ENCODE measurements around the gene TLR7. TPM values are rescaled to one million over a fixed set of nuclear protein-coding genes. Genes with fewer than 3 reads are reported as not detected.

TLR7 gene
- total RNA-seq, 1 donor from 2014 or later: not detected

DNA sequence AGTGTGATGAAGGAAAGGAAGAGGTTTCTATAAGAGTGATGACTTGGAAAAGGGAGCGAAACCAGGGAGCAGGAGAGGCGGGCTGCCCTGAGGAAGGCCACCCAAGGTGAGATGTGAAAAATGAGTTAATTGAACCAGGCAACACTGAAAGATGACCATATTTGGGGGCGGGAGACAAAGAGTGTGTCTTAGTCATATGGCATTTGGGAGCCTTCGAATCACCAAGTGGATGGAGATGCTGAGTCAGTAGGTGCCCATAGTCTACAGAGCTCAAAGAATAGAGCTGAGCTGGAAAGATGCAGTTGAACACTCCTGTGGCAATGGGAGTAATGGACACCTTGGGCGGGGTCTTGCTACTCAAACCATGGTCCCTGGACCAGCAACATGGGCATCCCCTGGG lies 31.2 kb downstream of the TLR7 start:
- H3K4me3 Mint-ChIP-seq (ENCODE audit: unreplicated experiment): no peak overlapping the region
- FAIRE-seq: no peak

DNA sequence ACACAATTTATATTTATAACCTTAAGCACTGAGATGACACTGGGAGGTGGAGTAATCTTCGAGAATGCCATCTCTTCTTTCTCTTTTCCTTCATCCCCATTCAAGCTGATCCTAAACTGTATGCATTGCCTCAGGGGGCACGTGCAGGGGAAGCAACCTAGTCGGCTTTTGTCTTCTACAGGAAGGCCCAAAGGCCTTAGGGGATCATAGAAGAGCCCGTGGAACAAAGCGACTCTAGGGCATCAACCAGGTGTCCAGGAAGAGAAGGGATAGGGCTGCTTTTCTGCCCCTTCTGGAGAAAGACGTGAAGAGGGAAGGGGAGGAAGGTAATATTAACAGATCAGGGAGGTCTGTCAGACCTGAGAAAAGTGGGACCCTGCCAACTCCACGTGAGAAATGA lies 32.6 kb downstream of the TLR7 start:
- no peak for TF ChIP-seq EZH2 (IDR thresholded peaks at IDR 0.05; ENCODE audit: insufficient read depth, low read length)
- TF ChIP-seq, protein P1, sequence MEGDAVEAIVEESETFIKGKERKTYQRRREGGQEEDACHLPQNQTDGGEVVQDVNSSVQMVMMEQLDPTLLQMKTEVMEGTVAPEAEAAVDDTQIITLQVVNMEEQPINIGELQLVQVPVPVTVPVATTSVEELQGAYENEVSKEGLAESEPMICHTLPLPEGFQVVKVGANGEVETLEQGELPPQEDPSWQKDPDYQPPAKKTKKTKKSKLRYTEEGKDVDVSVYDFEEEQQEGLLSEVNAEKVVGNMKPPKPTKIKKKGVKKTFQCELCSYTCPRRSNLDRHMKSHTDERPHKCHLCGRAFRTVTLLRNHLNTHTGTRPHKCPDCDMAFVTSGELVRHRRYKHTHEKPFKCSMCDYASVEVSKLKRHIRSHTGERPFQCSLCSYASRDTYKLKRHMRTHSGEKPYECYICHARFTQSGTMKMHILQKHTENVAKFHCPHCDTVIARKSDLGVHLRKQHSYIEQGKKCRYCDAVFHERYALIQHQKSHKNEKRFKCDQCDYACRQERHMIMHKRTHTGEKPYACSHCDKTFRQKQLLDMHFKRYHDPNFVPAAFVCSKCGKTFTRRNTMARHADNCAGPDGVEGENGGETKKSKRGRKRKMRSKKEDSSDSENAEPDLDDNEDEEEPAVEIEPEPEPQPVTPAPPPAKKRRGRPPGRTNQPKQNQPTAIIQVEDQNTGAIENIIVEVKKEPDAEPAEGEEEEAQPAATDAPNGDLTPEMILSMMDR (IDR thresholded peaks at IDR 0.05; ENCODE audit: insufficient read depth, low read depth, low read length): no peak
- H3K36me3 Mint-ChIP-seq (ENCODE audit: low read depth, unreplicated experiment): no peaks in the 10 kb centered on the region
- H3K4me1 ChIP-seq (ENCODE audit: insufficient read depth, low read length): no peaks in the 10 kb centered on the region
- H3K27ac ChIP-seq (ENCODE audit: low read depth, low read length): no peak overlapping the region
- H3K79me2 ChIP-seq (ENCODE audit: insufficient read depth, low read length): no peaks in the 10 kb centered on the region
- DNase-seq (ENCODE audit: low read depth): no peak
- no peaks in the 10 kb centered on the region for H3K9me3 Mint-ChIP-seq (ENCODE audit: unreplicated experiment)
- peaks cover 2% of the 10 kb centered on the region for H3K4me1 Mint-ChIP-seq (ENCODE audit: low read depth, unreplicated experiment)
- no peak overlapping the region for H3K4me3 Mint-ChIP-seq (ENCODE audit: unreplicated experiment)
- no peak for FAIRE-seq
- no peak overlapping the region for H3K27ac Mint-ChIP-seq (ENCODE audit: unreplicated experiment)
- no peak overlapping the region for H3K9ac ChIP-seq (ENCODE audit: low read length)
- no peaks in the 10 kb centered on the region for H4K20me1 ChIP-seq (ENCODE audit: insufficient read depth, low read length)
- no peak overlapping the region for H2AFZ ChIP-seq (ENCODE audit: low read depth, low read length)
- H3K9me3 ChIP-seq (ENCODE audit: insufficient read depth, low read depth, low read length): no peaks in the 10 kb centered on the region
- peaks cover 8% of the 10 kb centered on the region for H3K27me3 Mint-ChIP-seq (ENCODE audit: low read depth, unreplicated experiment)
- no peaks in the 10 kb centered on the region for H3K36me3 ChIP-seq (ENCODE audit: insufficient read depth, low read length)
- H3K4me2 ChIP-seq (ENCODE audit: low read length): no peak overlapping the region
- H3K27me3 ChIP-seq (ENCODE audit: insufficient read depth, low read length): no peaks in the 10 kb centered on the region
- no peak overlapping the region for H3K4me3 ChIP-seq (ENCODE audit: insufficient read depth, low read depth, low read length)

More for the DNA sequence above, 31.2 kb downstream of the TLR7 start:
- Histone ChIP-seq H3K9me3 (ENCODE audit: insufficient read depth, low read depth, low read length) (no peaks in the 10 kb centered on the region), H3K9ac (ENCODE audit: low read length) (no peak overlapping the region), H3K4me3 (ENCODE audit: insufficient read depth, low read depth, low read length) (no peak overlapping the region), H3K36me3 (ENCODE audit: insufficient read depth, low read length) (no peaks in the 10 kb centered on the region), H3K27me3 (ENCODE audit: insufficient read depth, low read length) (no peaks in the 10 kb centered on the region), H3K27ac (ENCODE audit: low read depth, low read length) (no peak overlapping the region), H2AFZ (ENCODE audit: low read depth, low read length) (no peak overlapping the region), H4K20me1 (ENCODE audit: insufficient read depth, low read length) (no peaks in the 10 kb centered on the region), H3K4me1 (ENCODE audit: insufficient read depth, low read length) (no peaks in the 10 kb centered on the region), H3K79me2 (ENCODE audit: insufficient read depth, low read length) (no peaks in the 10 kb centered on the region), H3K4me2 (ENCODE audit: low read length) (no peak overlapping the region)
- no peak for DNase-seq (ENCODE audit: low read depth)
- H3K27me3 Mint-ChIP-seq (ENCODE audit: low read depth, unreplicated experiment): peaks cover 8% of the 10 kb centered on the region
- H3K4me1 Mint-ChIP-seq (ENCODE audit: low read depth, unreplicated experiment): peaks cover 9% of the 10 kb centered on the region
- no peak for TF ChIP-seq EZH2 (IDR thresholded peaks at IDR 0.05; ENCODE audit: insufficient read depth, low read length)
- TF ChIP-seq, protein P1 (IDR thresholded peaks at IDR 0.05; ENCODE audit: insufficient read depth, low read depth, low read length): no peak
- H3K36me3 Mint-ChIP-seq (ENCODE audit: low read depth, unreplicated experiment): no peaks in the 10 kb centered on the region
- no peaks in the 10 kb centered on the region for H3K9me3 Mint-ChIP-seq (ENCODE audit: unreplicated experiment)
- no peak overlapping the region for H3K27ac Mint-ChIP-seq (ENCODE audit: unreplicated experiment)

DNA sequence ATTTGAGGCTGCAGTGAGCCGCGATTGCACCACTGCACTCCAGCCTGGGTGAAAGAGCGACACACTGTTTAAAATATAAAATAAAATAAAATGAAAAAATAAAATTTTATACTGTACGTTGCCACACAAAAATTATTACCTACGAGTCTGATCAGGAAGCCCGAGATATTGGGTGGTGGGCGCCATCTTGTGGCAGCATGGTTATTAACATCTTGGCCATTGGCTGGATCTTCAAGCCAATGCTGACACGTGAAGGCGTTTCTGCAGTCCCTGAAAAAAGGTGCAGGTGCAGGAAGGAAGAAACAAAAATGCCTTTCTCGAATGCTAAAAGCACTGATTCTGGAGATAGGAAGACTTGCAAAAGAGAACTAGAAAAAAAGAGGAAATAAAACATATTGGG lies 34.6 kb downstream of the TLR7 start:
- Histone ChIP-seq H3K9ac (ENCODE audit: low read length) (no peak overlapping the region), H3K79me2 (ENCODE audit: insufficient read depth, low read length) (no peaks in the 10 kb centered on the region), H3K4me1 (ENCODE audit: insufficient read depth, low read length) (no peaks in the 10 kb centered on the region), H3K4me2 (ENCODE audit: low read length) (no peak overlapping the region), H4K20me1 (ENCODE audit: insufficient read depth, low read length) (no peaks in the 10 kb centered on the region), H3K27me3 (ENCODE audit: insufficient read depth, low read length) (no peaks in the 10 kb centered on the region), H3K9me3 (ENCODE audit: insufficient read depth, low read depth, low read length) (no peaks in the 10 kb centered on the region), H3K4me3 (ENCODE audit: insufficient read depth, low read depth, low read length) (no peak overlapping the region), H2AFZ (ENCODE audit: low read depth, low read length) (no peak overlapping the region), H3K36me3 (ENCODE audit: insufficient read depth, low read length) (no peaks in the 10 kb centered on the region), H3K27ac (ENCODE audit: low read depth, low read length) (no peak overlapping the region)
- H3K27ac Mint-ChIP-seq (ENCODE audit: unreplicated experiment): no peak overlapping the region
- peaks cover 8% of the 10 kb centered on the region for H3K27me3 Mint-ChIP-seq (ENCODE audit: low read depth, unreplicated experiment)
- peak; percentile 80 for FAIRE-seq
- no peaks in the 10 kb centered on the region for H3K36me3 Mint-ChIP-seq (ENCODE audit: low read depth, unreplicated experiment)
- H3K9me3 Mint-ChIP-seq (ENCODE audit: unreplicated experiment): no peaks in the 10 kb centered on the region
- H3K4me1 Mint-ChIP-seq (ENCODE audit: low read depth, unreplicated experiment): no peaks in the 10 kb centered on the region
- no peak overlapping the region for H3K4me3 Mint-ChIP-seq (ENCODE audit: unreplicated experiment)
- TF ChIP-seq, protein P1 (IDR thresholded peaks at IDR 0.05; ENCODE audit: insufficient read depth, low read depth, low read length): peak; percentile 52
- TF ChIP-seq EZH2 (IDR thresholded peaks at IDR 0.05; ENCODE audit: insufficient read depth, low read length): no peak
- DNase-seq (ENCODE audit: low read depth): no peak
